HL-60/S4 treated with retinoic acid at 250 ng/mL for 4 days and 3 days (cell line): ENCODE measurements around the gene RNASE13.

Experiments used
- in situ Hi-C: fragments of 300-500 bp; cut with MboI; formaldehyde crosslinking; loops from 2 replicates; pipeline ENCODE4 v1.7.0; 2022; ENCODE audit warnings: low sequenced_read_pairs

Gene RNASE13

GRCh38 chr14:21034707-21035106 lies at the start of gene RNASE13:
RNASE13 (minus strand) TSS chr14:21034807; CDS start chr14:21034288, 519 bp downstream.
- in situ Hi-C loops, result no loop called here

- in situ Hi-C loops, result no loop called here
These were observed 49.8 kb upstream of the RNASE13 start for GRCh38 chr14:21084396-21084795.

GRCh38 chr14:21083565-21084325 lies 49.1 kb upstream of the RNASE13 start:
- in situ Hi-C loops, result no loop called here

GRCh38 chr14:21081521-21082142 lies 47.0 kb upstream of the RNASE13 start:
- in situ Hi-C loops, result no loop called here

- in situ Hi-C loops, result no loop called here
These were observed 44.1 kb upstream of the RNASE13 start for GRCh38 chr14:21078726-21079125.

- in situ Hi-C loops, result no loop called here
These were observed 43.7 kb upstream of the RNASE13 start for GRCh38 chr14:21078287-21078686.

GRCh38 chr14:21077672-21078071 lies 43.1 kb upstream of the RNASE13 start:
- in situ Hi-C loops, result no loop called here

GRCh38 chr14:21075719-21076437 lies 41.3 kb upstream of the RNASE13 start:
- in situ Hi-C loops, result no loop called here

GRCh38 chr14:21074398-21075272 lies 40.0 kb upstream of the RNASE13 start:
- in situ Hi-C loops, result no loop called here

- in situ Hi-C loops, result no loop called here
These were observed 39.3 kb upstream of the RNASE13 start for GRCh38 chr14:21073921-21074320.

- in situ Hi-C loops, result no loop called here
These were observed 38.3 kb upstream of the RNASE13 start for GRCh38 chr14:21072781-21073339.

- in situ Hi-C loops, result no loop called here
These were observed 37.4 kb upstream of the RNASE13 start for GRCh38 chr14:21072031-21072473.

GRCh38 chr14:21071225-21072030 lies 36.8 kb upstream of the RNASE13 start:
- in situ Hi-C loops, result no loop called here

GRCh38 chr14:21070610-21071224 lies 36.1 kb upstream of the RNASE13 start:
- in situ Hi-C loops, result no loop called here

- in situ Hi-C loops, result no loop called here
These were observed 35.5 kb upstream of the RNASE13 start, which contains the start of gene ARHGEF40 for GRCh38 chr14:21070083-21070609. ARHGEF40 (plus strand) TSS chr14:21070304; CDS start chr14:21070397, 93 bp downstream.

GRCh38 chr14:21069388-21070082 lies 34.9 kb upstream of the RNASE13 start:
- in situ Hi-C loops, result no loop called here

GRCh38 chr14:21068521-21069387 lies 34.1 kb upstream of the RNASE13 start:
- in situ Hi-C loops, result no loop called here
